Stimulated activated CD4-positive, alpha-beta T cell treated with anti-CD3 and anti-CD28 coated beads, TNF-alpha, amount 100 ng/mL, for 48 hours (primary cell): ENCODE measurements around the gene CASK.

Experiments
- DNase-seq, 3 donors: peaks; one replicate each; pipeline ENCODE4 v3.0.0-alpha.2; 2020; ENCODE audit warnings: low read depth in 3 of 3

CASK gene

GRCh38 chrX:41837270-41837944 lies 85.9 kb downstream of the CASK start:
- no peak for DNase-seq

GRCh38 chrX:41828826-41829225 lies 94.5 kb downstream of the CASK start:
- no peak for DNase-seq

GRCh38 chrX:41827886-41828285 lies 95.5 kb downstream of the CASK start:
- DNase-seq = no peak

GRCh38 chrX:41825796-41826195 lies 97.6 kb downstream of the CASK start:
- DNase-seq = no peak

- no peak for DNase-seq
Observed at GRCh38 chrX:41824551-41824950, 98.8 kb downstream of the CASK start.

DNA sequence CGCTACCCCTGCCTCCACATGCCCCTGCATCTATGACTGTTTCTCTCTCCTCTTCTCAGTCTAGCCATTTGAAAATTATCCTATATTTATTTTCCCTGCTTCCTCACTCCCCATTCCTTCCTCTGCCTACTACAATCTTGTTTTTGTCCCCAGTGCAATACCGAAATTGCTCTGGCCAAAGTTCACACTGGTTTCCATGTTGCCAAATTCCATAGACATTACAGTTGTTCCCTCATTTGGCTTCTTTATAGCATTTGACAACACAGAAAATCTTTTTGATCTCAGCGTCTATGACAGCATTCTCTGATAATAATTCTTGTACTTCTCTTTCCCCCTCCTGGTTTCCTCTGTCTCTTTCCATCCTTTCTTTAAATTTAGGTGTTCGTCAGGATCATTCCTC lies 100.0 kb downstream of the CASK start:
- DNase-seq = no peak

DNA sequence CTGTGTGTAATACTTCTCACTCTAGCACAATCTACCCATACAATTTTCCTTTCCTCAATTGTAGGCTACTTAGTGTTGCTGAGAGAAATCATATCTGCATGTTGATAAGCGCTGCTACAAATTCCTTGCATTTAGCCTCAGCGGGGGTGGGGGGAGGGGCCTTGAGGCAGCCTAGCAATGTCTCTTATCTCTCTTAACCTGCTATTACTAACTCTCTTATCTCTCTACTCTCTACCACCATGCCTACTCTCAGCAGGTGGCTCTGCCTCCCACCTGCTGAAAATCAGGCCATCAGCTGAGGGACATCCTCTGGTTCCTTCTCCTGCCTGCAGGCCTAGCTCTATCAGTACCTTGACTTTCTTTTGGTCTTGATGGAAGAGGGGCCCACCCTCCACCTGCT lies 100.5 kb downstream of the CASK start:
- DNase-seq = no peak

DNA sequence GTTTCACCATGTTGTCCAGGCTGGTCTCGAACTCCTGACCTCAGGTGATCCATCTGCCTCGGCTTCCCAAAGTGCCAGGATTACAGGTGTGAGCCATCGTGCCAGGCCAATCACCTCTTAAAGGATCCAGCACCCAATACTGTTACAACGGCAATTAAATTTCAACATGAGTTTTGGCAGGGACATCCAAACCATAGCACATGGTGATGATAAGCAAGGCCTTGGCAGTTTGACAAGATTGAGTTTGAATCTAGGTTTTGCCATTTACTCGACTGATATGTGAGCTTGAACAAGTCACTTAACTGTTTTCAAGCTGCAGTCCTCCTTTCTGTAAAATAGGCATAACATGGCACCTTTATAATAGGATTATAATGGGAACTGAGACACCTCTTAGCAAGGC lies 115.3 kb downstream of the CASK start:
- DNase-seq = no peak

DNA sequence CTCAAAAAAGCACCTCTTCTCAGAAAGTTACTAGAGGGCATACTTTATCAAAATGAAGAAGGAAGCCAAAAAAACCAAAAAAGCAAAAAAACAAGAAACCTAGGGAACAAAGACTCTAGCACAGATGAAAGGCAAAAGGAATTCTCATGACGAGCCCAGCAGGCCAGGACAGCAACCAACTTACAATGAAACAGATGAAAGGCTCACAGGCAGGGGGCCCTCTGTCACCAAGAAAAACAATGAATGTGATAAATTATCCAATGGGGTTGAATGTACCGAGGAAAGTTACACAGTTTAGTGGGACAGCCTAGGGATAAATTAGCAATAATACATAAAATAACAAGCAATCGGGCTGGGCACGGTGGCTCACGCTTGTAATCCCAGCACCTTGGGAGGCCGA lies 120.4 kb downstream of the CASK start:
- no peak for DNase-seq

GRCh38 chrX:41799661-41800060 lies 123.7 kb downstream of the CASK start:
- no peak for DNase-seq

DNA sequence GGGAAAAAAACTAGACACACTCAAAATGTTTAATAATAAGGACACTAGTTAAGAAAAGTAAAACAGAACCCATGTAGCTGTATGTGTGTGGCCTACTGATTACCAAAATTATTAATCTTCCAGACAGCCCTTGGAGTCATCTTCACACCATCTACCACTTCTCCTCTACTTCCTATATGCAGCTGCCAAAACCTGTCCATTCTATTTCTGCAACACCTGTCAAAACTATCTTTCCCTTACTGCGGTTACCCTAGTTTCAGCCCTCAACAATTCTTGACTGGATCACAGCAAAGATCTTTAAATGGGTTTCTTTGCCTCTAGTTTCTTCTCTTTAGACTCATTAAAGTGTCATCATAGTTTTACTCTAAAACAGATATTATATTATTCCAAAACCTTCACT lies 126.8 kb downstream of the CASK start:
- no peak for DNase-seq

DNA sequence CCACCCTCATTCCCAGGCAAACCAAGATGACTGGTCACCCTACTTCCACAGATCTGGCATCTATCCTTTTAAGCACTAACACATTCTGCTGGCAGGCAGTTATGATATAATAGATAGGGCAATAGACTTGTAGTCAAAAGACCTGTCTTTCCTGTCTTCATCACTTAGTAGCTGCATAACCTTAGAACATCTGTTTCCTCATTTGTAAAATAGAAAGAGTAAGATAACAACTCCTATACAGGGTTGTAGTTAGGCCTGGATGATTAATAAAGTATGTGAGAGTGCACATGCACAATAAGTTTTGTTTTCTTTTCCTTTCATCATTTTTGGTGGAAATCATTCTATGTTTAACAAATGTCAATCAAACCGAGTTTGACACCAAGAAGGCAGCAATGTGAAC lies 127.3 kb downstream of the CASK start:
- DNase-seq = no peak

DNA sequence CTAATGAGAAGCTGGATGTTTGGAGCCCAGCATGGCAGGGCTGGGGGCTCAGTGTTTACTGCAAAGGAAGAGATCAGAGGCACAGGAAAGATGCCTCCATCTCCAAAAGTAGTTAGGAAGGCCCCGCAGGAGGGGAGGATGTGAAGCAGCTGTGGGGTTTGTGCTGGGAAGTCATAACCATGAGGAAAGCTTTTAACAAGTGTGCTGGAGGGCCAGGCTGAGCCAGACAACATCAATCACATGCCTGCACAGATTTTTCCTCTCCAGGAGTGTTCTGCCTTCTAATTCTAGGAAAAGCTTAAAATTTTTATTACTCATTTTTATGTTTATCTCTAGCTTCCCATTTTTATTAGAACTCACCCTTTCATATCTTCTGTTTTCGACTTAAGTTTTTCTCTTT lies 134.0 kb downstream of the CASK start:
- DNase-seq = no peak

- no peak for DNase-seq
Observed at GRCh38 chrX:41785685-41786084, 137.7 kb downstream of the CASK start.

GRCh38 chrX:41781500-41781899 lies 141.9 kb downstream of the CASK start:
- DNase-seq = no peak

DNA sequence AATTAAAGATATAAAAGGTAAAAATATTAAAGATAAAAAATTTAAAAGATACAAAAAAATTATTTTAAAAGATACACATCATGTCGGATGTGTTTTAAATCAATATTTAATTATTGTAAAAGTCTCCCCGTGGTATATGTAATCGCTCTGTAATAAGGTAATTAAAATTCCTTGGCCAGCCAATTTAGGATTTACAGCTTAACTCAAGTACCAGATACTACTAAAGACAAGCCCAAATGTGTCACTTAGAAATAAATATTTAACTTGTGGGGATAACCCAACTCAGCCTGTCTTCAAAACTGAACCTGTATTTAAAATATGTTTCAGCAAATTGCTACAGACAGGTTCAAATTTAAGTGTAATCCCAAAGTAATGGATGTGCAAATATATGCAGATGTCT lies 143.4 kb downstream of the CASK start:
- DNase-seq = no peak

DNA sequence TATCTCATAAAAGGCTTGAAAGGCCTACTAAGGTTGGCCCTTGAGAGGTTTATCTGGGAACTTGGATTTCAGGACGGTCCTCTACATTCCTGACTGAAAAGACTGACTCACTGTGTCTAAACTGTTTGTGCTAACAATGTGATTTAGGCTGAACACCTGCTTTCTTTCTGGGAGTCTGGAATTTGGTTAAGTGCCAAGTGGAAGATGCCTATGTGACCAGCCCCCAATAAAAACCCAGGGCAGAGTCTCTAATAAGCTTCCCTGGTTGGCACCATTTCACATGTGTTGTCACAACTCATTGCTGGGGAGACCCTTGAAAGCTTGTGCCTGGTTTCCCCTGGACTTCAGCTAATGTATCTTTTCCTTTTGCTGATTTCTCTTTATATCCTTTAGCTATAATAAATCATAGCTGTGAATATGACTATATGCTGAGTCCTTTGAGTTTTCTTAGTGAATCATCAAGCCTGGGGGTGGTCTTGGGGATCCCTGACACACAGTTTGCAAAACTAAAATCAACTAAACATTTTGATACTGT lies 144.3 kb downstream of the CASK start:
- DNase-seq = no peak

GRCh38 chrX:41761702-41762101 lies 161.7 kb downstream of the CASK start:
- DNase-seq = no peak

GRCh38 chrX:41761169-41761568 lies 162.2 kb downstream of the CASK start:
- DNase-seq = no peak

- no peak for DNase-seq
Observed at GRCh38 chrX:41759817-41760216, 163.5 kb downstream of the CASK start.

GRCh38 chrX:41758401-41758800 lies 165.0 kb downstream of the CASK start:
- DNase-seq = no peak

DNA sequence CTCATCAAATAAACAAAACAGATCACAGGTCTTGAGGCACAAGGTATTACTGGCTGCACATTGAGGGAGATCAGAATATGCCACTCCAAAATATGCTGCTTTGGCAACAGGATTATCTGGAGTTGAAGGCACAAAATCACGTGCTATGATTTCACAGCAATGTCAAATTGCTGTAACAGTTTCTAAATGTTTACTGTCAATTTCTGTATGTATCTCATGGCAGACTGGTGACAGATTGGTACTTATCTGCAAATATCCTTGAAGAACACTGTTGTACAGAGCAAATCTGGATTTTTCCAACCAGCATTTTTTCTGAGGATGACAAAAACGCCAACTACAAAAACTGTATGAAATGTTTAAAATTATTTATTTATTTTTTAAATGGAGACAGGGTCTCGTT lies 172.6 kb downstream of the CASK start:
- no peak for DNase-seq

- DNase-seq = no peak
Observed at GRCh38 chrX:41739871-41740270, 183.5 kb downstream of the CASK start.

DNA sequence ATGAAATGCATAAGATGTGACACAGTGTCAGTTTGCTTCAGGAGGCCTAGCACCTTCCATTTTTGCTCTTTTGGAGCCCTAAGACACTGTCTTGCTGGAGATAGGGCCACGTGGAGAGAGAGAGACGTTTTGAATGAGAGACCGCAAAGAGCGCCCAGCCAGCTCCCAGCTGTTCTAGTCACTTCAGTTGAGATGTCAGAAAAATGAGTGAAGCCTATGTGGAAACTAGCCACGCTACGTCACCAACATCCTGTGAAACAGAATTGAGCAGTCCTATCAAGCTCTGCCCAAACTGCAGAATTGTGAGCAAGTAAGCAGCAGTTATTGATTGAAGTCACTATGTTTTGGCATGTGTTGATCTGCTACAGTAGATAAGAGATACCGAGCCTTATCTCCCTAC lies 186.3 kb downstream of the CASK start:
- DNase-seq = no peak
